ENCODE data around the gene INTS3.

DNA sequence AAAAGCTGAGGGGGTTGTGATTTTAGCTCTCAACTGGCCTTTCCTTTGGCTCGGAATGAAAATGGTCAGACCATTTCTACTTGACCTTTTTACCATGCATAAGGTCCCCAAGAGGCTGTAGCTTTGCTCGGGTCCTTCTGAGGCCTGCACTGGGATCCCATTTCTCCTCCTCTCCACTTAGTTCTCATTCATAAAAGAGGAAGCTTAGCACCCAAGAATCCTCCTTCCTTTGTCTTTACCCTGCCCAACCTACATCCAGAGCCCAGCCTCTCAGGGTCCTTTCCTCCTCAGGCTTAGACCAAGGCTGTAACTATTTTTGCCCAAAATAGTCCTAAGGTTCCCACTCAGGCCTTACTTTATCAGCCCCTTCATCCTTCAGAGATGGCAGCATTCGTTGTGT lies 41.4 kb downstream of the INTS3 start:
- TF ChIP-seq YY1 (IDR thresholded peaks at IDR 0.05; ENCODE audit: insufficient read depth, insufficient read length) (no peak), SUZ12 (IDR thresholded peaks at IDR 0.05; ENCODE audit: extremely low read depth, insufficient read depth, insufficient read length) (no peak), ZNF274 (IDR thresholded peaks at IDR 0.05; ENCODE audit: low read depth, low read length) (no peak)
